Activated CD4-positive, alpha-beta T cell treated with anti-CD3 and anti-CD28 coated beads for 48 hours (primary cell): ENCODE results near the gene COL21A1.

ENCODE experiments used
- DNase-seq: peaks from one replicate; pipeline ENCODE4 v3.0.0-alpha.2; 2020

The COL21A1 gene

GRCh38 chr6:56244528-56245253 lies 2.7 kb downstream of the COL21A1 start:
- DNase-seq, result no peak

GRCh38 chr6:56244089-56244488 lies 3.3 kb downstream of the COL21A1 start:
- DNase-seq, result no peak

GRCh38 chr6:56243518-56244070 lies 3.8 kb downstream of the COL21A1 start:
- no peak for DNase-seq

DNA sequence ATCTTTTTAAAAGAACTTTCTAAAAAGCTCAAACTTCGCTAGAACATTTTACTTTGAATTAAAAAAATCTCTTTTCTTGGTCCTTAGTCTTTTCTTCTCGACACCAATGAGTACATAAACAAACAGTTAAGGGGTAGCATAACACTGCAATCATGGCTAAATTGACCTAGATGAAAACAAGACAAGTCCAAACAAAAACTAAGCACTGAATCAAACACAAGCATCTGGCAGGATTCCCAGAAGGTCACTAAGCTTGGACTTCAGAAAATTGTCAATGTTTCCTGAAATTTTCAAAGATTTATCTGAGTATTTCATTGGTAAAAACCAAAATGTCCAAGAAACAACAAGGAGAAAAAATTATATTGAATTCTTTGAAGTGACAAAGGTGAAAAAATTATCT lies 5.0 kb downstream of the COL21A1 start:
- DNase-seq, result no peak

DNA sequence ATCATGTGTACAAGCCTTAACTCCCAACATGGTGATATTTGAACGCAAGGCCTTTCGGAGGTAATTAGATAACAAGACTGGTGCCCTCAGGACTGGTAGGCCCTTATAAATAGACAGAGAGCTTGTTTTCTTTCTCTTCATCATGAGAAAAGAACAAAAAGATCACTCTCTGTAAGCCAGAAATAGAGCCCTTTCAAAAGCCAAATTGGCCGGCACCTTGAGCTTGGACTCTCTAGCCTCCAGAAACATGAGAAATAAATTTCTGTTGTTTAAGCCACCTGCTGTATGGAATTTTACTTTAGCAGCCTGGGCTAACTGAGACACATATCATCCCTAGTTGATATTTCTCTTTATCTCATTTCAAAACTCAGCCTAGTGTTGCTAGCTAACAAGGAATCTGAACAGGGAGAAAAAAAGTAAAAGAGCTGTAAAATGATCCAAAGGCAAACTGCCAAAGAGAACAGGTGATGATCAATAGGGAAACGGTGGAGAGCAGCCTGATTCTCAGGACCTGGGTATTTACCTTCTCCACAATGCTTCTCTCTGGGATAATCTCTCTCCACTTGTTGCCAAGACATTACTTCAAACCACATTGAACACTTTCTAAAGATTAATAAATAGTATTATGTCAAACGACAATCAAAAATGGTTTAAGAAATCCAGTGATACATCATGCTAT lies 6.1 kb downstream of the COL21A1 start:
- no peak for DNase-seq

DNA sequence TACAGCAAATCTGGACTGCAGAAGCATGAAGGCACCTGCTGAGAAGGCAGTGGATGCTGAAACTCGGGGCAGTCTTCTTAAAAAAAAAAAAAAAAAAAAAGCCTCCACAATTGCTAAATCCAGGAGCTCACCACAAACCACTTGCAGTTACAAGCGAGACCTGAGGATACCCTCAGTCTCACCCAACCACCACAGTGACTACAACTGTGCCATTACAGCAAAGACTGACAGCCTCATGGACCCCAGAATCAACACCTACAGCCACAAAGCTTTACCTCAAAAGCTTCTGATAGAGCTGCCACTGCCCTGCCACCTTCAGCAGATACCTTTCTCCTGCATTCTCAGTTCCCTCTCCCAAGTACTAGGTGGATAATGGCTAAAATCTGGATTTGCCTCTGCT lies 9.0 kb downstream of the COL21A1 start:
- no peak for DNase-seq

DNA sequence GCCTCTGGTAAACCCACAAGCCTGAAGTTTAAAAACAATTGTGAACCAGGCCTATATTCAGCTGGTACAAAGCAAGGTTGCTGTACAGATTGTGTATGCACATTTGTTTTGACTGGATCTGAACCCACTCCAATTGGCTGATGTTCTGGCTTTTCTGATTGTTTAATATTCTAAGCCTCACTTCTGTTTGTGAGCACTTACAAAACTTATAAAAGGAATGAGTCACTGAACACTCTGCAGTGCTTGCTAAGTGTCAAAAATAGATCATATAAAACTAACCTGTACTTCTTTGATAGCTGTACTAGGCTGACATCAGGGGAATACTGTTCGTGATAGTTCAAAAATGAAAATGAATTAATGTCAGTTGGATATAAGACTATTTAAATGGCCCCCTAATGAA lies 12.1 kb downstream of the COL21A1 start:
- no peak for DNase-seq

GRCh38 chr6:56232436-56232835 lies 14.9 kb downstream of the COL21A1 start:
- DNase-seq, result no peak

DNA sequence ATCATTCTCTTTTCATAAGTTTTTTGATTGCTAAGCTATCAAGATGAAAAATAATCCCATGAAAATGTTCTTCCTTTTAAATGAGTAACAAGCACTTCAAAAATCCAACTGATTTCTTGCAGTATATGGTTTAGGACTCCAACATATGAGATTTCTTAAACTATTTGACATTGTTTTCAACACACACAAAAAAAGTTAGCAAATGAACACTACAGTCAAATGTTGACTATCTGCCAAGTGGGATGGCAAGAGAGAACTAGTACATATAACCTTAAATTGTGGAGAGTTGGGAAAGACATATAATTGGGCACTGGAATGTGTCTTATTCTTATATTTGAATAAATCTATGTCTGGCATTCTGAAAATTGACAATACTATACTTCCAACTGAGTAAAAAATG lies 15.6 kb downstream of the COL21A1 start:
- DNase-seq, result no peak

DNA sequence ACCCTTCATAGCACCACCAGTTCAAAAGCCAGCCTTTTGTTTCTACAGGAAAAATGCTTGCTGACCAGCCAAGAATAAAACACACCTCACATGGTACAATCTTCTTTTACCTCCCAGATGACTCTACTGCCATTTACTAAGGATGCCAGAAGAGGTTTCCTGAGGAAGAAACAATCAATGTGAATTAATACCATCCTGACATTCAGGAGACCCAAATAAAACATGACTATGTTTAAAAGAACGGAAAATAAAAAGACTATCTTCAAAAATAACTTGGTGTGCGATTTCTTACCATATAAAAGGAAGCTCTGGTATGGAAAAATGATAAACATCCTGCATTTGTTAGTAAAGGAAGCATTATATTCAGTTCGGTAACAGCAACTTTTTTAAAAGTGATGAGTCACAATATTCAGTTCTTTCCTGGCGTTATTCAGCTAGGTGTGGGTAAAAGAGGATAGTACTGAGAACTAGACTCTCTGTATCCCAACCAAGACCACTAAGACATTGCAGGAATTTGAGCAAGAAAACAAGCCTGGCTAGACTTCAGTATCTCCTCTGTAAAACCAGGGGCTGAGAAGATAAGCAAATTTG lies 16.3 kb downstream of the COL21A1 start:
- DNase-seq, result no peak

DNA sequence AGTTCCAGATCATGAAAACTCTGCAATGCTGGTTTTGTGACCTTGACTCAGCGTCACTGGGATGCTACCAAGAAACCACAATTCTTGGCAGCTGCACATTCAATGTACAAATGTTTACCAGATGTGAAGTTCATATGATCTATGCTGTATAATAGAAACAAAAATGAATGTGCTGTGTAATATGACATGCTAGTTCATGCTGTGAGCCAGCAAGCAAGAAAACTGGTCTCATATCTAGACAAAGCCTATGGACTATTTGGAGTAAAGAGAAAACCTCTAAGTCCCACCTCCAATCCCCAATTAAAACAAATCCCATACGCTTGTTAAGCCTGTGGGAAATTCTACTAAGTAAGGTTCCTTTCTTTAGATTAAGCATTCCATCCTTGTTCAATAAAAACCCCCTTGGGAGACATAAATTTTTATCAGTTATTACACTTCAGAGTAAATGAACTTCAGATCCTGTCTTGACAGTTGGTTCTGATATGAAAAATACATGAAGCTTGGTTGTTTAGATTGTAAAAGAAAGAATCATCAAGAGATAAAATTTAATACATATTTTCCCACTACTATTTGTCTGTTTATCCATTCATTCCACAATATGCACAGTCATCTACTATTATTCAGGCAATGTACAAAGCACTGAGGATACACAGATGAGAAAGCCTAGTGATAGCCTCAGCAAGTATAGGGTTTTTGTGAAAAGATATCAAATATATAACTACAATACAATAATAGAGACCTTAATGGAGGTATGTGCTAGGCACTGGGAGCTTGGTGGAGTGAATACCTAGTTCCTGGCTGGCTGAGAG lies 20.1 kb downstream of the COL21A1 start:
- no peak for DNase-seq

DNA sequence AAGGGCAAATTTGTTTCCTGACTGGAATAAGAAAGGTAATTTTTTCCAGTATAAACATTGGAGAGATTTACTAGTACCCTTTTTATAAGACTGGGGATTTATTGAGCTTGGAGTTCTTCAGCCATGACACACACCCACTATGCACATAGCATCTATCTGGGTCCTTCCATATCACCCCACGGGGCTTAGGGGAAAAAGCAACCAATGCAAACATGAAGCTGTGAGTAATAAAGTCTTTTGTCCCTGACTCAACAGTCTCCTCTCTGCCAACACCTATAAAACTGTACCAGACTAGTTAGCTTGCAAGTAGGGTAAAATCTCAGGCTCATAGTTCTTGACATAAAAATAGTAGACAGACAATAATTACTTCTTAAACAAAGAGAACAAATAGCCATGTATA lies 23.4 kb downstream of the COL21A1 start:
- DNase-seq, result no peak

DNA sequence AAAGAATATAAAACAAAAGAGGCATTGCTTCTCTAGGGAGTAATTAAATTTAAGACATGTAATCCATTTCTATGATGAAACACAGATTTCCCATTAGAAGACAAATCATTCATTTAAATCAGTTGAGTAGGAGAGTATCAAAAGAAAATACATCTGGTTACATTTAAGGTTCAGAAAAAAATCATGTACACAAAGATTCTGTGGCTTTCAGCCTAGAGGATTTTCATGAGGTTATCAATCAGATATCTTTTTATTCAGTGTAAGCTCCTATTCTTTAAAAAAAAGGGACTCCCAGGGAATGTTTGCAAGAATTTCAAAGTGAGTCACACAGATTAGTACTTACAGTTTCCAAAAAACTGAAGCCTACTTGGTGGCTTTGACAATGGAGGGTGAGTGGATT lies 24.9 kb downstream of the COL21A1 start:
- DNase-seq, result no peak

DNA sequence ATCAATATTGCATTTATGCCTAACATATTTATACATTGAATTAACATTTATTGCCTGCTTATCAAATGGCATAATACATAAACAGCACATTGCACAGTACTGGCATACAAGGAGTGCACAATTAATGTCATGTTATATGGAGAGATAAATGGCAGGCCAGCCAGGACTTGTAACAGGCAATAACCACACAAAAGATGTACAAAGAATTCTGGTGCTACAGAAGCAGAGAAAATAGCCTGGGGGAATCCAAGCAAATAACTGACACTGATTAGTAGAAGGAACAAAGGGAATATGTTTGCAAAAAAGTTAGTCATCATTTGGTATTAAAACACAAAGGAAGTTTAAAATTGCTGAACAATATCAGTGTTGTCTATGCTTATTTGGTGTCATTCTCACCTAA lies 27.3 kb downstream of the COL21A1 start:
- no peak for DNase-seq

DNA sequence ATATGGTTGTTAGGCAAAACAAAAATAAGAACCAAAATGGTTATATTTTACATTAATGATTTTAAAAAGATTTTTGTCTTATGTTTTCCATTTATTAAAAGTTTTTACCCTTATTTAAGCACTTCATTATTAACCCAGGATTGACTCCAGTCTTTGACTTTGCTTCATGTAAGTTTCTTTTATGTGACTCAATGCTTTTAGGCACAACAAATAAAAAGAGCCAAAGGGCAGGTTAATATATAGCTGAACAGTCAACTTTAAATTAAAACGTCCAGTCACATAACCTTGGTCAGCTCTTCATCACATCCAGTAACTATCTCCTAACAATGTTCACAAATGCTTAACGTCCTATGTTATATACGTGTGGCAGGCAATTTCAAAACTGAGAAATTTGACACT lies 32.7 kb downstream of the COL21A1 start:
- no peak for DNase-seq

DNA sequence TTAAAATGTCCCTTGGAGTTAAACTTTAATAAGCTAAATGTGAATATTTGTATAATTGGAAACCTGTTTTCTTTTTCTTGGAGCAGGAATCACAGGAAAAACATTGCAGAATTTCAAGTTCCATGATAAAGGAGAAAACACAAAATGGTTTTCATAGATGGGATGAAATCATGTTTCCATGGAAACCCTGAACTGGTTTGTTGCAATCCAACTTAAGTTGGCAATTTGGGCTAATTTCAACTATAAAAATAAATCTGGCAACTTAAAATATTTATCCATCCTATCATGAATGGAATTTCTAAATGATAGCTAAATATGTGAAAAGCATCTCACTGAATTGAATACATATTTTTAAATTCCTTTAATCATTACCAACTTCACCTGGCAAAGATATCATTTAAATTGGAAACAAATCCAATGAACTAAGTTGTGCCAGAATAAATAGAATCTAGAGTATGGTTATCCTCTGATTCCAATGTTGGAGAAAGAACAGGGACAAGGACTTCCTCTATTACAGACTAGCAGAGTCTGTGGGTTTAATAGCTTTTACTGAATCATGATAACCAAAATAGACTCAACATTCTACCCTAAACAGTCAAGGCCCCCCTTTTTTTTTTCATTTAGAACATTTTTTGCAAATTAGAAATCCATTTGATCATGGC lies 33.2 kb downstream of the COL21A1 start:
- DNase-seq, result no peak

DNA sequence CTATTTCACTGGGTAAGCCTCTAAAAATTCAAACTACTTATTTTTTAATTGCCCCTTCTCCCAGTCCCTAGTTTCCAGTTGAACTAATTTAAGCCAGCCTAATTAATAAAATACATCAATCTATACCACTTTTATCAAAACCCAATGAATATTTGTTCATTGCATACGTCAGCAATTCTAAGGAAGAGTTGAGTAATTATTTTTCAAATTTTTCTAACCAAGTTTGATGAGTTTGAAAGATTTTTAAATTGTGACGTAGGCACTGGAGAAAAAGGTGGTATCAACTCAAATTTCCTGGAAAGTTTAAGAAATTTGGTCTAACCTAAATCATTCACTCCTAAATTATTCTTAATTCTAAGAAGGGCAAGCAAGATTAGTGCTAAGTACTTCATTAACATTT lies 35.7 kb downstream of the COL21A1 start:
- no peak for DNase-seq

DNA sequence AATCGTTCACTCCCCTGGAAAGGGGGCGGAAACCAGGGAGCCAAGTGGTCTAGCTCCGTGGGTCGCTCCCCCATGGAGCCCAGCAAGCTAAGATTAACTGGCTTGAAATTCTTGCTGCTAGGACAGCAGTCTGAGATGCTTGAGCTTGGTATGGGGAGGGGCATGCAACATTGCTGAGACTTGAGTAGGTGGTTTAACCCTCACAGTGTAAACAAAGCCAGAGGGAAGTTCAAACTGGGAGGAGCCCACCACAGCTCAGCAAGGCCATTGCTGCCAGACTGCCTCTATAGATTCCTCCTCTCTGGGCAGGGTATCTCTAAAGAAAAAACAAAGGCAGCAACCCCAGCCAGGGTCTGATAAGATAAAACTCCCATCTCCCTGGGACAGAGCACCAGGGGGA lies 43.2 kb downstream of the COL21A1 start:
- DNase-seq, result no peak

DNA sequence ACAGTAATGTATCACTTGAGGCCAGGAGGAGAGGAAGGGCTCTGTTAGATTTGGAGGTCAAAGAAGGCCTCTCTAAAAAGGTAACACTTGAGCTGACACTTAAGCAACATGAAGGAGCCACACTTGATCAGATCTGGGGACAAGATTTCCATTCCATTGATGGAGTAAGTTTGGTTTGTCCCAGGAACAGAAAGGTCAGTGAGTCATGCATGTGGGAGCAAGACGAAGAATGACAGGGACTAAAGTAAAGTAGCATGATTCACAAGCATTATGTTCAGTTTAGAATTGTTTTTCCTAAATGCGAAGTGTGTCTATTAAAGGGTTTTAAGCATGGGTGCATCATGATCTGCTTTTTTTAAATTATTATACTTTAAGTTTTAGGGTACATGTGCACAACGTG lies 47.4 kb downstream of the COL21A1 start:
- DNase-seq, result no peak

- no peak for DNase-seq
Observed at GRCh38 chr6:56193846-56194245, 53.5 kb downstream of the COL21A1 start.

DNA sequence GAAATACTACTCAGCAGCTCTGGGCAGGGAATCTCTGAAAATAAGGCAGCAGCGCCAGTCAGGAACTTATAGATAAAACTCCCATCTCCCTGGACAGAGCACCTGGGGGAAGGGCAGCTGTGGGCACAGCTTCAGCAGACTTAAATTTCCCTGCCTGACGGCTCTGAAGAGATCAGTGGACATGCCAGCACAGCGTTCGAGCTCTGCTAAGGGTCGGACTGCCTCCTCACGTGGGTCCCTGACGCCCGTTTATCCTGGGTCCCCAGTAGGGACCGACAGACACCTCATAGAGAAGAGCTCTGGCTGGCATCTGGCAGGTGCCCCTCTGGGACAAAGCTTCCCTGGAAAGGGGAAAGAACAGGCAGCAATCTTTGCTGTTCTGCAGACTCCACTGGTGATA lies 59.0 kb downstream of the COL21A1 start:
- DNase-seq, result no peak

DNA sequence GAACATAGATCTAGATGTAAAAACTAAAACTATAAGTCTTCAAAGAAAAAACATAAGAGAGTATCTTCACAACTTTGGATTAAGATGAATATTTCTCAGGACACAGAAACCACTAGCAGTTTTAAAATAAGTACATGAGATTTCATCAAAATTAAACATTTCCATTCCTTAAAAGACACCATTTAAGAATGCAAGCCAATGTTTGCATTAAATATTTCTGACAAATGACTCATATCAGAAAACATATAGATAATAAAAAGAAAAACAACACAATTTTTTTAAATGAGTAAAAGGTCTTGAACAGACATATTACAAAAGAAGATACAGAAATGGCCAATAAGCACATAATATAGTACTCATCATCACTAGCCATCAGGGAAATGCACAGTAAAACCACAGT lies 59.7 kb downstream of the COL21A1 start:
- DNase-seq, result no peak

GRCh38 chr6:56176741-56177140 lies 70.6 kb downstream of the COL21A1 start:
- DNase-seq, result no peak
